Gastroesophageal sphincter (tissue), 3 donors: ENCODE results near the gene GLT8D2.

Source experiments
- POLR2A ChIP-seq, 2 donors: fragments of 450-650 bp; IDR thresholded peaks; one replicate each; pipeline ENCODE4 v1.6.1; 2017; ENCODE audit warnings: antibody characterized with exemption in 2 of 2, mild to moderate bottlenecking in 2 of 2, moderate library complexity in 1 of 2
- TF ChIP-seq, protein P1 (sequence below), 4 experiments: fragments of 200-600 bp in 2 of 4; fragments of 450-650 bp in 2 of 4; sonication (generic) in 1 of 4; IDR thresholded peaks; one replicate each; pipeline ENCODE4 v1.5.1; 2017 to 2019; ENCODE audit warnings: antibody characterized with exemption in 4 of 4, mild to moderate bottlenecking in 2 of 4, moderate library complexity in 2 of 4

DNA sequence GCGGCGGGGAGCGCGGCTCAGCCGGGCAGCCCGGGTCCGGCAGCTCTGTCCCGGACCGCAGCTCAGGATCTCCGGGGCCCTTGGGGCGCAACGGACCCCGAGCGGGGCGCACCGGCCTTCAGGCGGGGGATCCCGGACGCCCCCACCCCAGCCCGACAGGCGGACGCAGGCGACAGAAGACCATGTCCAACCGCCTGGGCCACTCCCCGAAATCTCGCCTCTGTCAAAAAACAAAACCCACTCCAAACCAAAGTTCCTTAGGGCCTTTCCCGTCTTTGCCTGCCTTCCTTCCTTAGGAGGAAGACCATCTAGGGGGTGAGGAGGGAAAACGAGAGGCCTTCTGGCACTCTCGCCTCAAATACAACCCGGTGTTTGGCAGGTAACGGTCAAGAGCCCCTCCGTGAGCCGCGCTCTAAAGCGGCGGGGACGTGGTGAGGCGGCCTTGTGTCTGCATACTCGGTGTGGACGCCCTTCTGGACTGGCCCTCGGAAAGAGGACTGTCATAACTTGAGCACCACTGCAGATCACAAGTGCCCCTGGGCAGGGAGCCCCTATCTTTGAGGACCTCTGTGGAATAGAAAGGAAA lies 14.9 kb upstream of the GLT8D2 start:
- TF ChIP-seq, protein P1, sequence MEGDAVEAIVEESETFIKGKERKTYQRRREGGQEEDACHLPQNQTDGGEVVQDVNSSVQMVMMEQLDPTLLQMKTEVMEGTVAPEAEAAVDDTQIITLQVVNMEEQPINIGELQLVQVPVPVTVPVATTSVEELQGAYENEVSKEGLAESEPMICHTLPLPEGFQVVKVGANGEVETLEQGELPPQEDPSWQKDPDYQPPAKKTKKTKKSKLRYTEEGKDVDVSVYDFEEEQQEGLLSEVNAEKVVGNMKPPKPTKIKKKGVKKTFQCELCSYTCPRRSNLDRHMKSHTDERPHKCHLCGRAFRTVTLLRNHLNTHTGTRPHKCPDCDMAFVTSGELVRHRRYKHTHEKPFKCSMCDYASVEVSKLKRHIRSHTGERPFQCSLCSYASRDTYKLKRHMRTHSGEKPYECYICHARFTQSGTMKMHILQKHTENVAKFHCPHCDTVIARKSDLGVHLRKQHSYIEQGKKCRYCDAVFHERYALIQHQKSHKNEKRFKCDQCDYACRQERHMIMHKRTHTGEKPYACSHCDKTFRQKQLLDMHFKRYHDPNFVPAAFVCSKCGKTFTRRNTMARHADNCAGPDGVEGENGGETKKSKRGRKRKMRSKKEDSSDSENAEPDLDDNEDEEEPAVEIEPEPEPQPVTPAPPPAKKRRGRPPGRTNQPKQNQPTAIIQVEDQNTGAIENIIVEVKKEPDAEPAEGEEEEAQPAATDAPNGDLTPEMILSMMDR (IDR thresholded peaks at IDR 0.05), result no peak
- no peak for TF ChIP-seq POLR2A (IDR thresholded peaks at IDR 0.05)
